Astrocyte of the spinal cord (primary cell): ENCODE measurements around the gene THEMIS2.
A peak's percentile ranks its signal among the peaks of the same experiment; 100 is the strongest.

Experiments
- DNase-seq: peaks from one replicate; pipeline ENCODE4 v3.0.0; 2011; ENCODE audit warnings: low read depth, low spot score
- H3K4me3 ChIP-seq: 2 replicates; pipeline ENCODE4 v1.5.1; 2011; ENCODE audit warnings: low read depth, mild to moderate bottlenecking, low read length, moderate library complexity
- CTCF ChIP-seq: IDR thresholded peaks from 2 replicates; pipeline ENCODE4 v1.5.1; 2012; ENCODE audit warnings: low read depth, mild to moderate bottlenecking, low read length, inconsistent platforms
- in situ Hi-C: cut with HindIII; loops from 2 replicates; pipeline ENCODE4 v1.10.0; 2017; ENCODE audit warnings: low sequenced_read_pairs

THEMIS2 gene

GRCh38 chr1:27928216-27928954 lies 56.0 kb downstream of the THEMIS2 start:
- in situ Hi-C loops: no loop called here
- peak; percentile 6 for TF ChIP-seq CTCF
- H3K4me3 ChIP-seq: no peak overlapping the region
- no peak for DNase-seq

- in situ Hi-C loops: no loop called here
- H3K4me3 ChIP-seq: no peak overlapping the region
- no peak for TF ChIP-seq CTCF
- no peak for DNase-seq
These were observed 58.8 kb downstream of the THEMIS2 start for GRCh38 chr1:27931184-27931583.

- no peak for TF ChIP-seq CTCF
- DNase-seq: no peak
- no peak overlapping the region for H3K4me3 ChIP-seq
- in situ Hi-C loops: no loop called here
These were observed 59.4 kb downstream of the THEMIS2 start for GRCh38 chr1:27931759-27932158.

- no peak within 1 kb of the TSS for H3K4me3 ChIP-seq
- in situ Hi-C loops: no loop called here
- no peak for TF ChIP-seq CTCF
- no peak for DNase-seq
These were observed 62.6 kb downstream of the THEMIS2 start, which contains the start of gene SMPDL3B for GRCh38 chr1:27934818-27935549. Gene SMPDL3B, plus strand, starts transcription at chr1:27935000. Its CDS starts 184 bp downstream, at chr1:27935184.

GRCh38 chr1:27935721-27936120 lies 63.4 kb downstream of the THEMIS2 start:
- no peak for TF ChIP-seq CTCF
- H3K4me3 ChIP-seq: no peak overlapping the region
- in situ Hi-C loops: no loop called here

More at GRCh38 chr1:27935721-27936120, 63.4 kb downstream of the THEMIS2 start:
- DNase-seq: no peak
